HCT116 (cell line): ENCODE data around the gene DOCK4. TPM values are rescaled to one million over a fixed set of nuclear protein-coding genes. Genes with fewer than 3 reads are reported as not detected.

Experiments used
- ATAC-seq: fragments of 200-7000 bp; cut with Tn5 transposase; 2 replicates; pipeline ENCODE4 v1.9.1; 2020; ENCODE audit warnings: mild to moderate bottlenecking, moderate library complexity
- BruUV-seq: library from RNA; stranded (reverse); fragments of 400-500 nt; replicated peaks from 2 replicates; lab custom pipeline; 2021; lab: Mats Ljungman, UMichigan
- CTCF ChIA-PET: fragments of 300-600 bp; sonication (Branson Sonifier 250); formaldehyde crosslinking; loops from one replicate; lab custom pipeline; 2021; ENCODE audit warnings: antibody characterized with exemption; lab: Charles Lee
- POLR2A ChIA-PET: fragments of 300-600, 350-600 bp; sonication (Branson Sonifier 250); formaldehyde crosslinking; loops from one replicate; lab custom pipeline; 2021; ENCODE audit warnings: antibody characterized with exemption; lab: Charles Lee
- RAD21 ChIA-PET, 2 experiments: fragments of 300-600 bp; sonication (Branson Sonifier 250); formaldehyde crosslinking; loops; one replicate each; lab custom pipeline; 2023; ENCODE audit warnings: low total read pairs in 2 of 2; ENCODE audit not compliant: uncharacterized antibody in 2 of 2, unreplicated experiment in 2 of 2, low non-redundant PET in 1 of 2; lab: Charles Lee
- DNase-seq: peaks from one replicate; pipeline ENCODE4 v3.0.0-alpha.2; 2010; ENCODE audit warnings: low read depth, low spot score
- H2AFZ ChIP-seq: fragments of 200-600 bp; shearing (Covaris generic), sonication (generic); 2 replicates; pipeline ENCODE4 v1.6.1; 2017; ENCODE audit warnings: low read depth, mixed run types, mixed read lengths, antibody characterized with exemption, low read length; ENCODE audit not compliant: poor library complexity, severe bottlenecking
- H3K27ac ChIP-seq: 2 replicates; pipeline ENCODE4 v1.5.1; 2012; ENCODE audit warnings: low read depth, low read length
- H3K27me3 ChIP-seq: fragments of 200-600 bp; sonication (generic); 2 replicates; pipeline ENCODE4 v1.6.1; 2016; ENCODE audit warnings: mixed run types, low read length, mixed read lengths; ENCODE audit not compliant: insufficient read depth
- H3K36me3 ChIP-seq, 2 experiments: fragments of 200-500 bp in 1 of 2; fragments of 200-600 bp in 1 of 2; sonication (Bioruptor generic) in 1 of 2; sonication (generic) in 1 of 2; 2 replicates each; pipeline versions ENCODE4 v1.5.1 to v1.6.1; 2014 to 2016; ENCODE audit warnings: low read length in 2 of 2, inconsistent platforms in 1 of 2, mixed read lengths in 1 of 2, mixed run types in 1 of 2; ENCODE audit not compliant: insufficient read depth in 2 of 2, control insufficient read depth in 1 of 2
- H3K4me1 ChIP-seq, 2 experiments: fragments of 200-600 bp in 1 of 2; sonication (generic) in 1 of 2; 2 replicates each; pipeline versions ENCODE4 v1.5.1 to v1.6.1; 2012 to 2017; ENCODE audit warnings: low read length in 2 of 2, inconsistent platforms in 1 of 2, mild to moderate bottlenecking in 1 of 2, mixed read lengths in 1 of 2, mixed run types in 1 of 2, moderate library complexity in 1 of 2; ENCODE audit not compliant: insufficient read depth in 2 of 2, control insufficient read depth in 1 of 2
- H3K4me2 ChIP-seq: fragments of 200-600 bp; sonication (generic); 2 replicates; pipeline ENCODE4 v1.6.1; 2017; ENCODE audit warnings: mixed run types, low read length, mixed read lengths
- H3K4me3 ChIP-seq, 2 experiments: fragments of 200-600 bp in 1 of 2; sonication (generic) in 1 of 2; replicated peaks in 1 of 2; 2 replicates each; pipeline ENCODE4 v1.5.1; 2011 to 2016; ENCODE audit warnings: low read length in 2 of 2, control low read depth in 1 of 2, low read depth in 1 of 2, mild to moderate bottlenecking in 1 of 2, mixed read lengths in 1 of 2, mixed run types in 1 of 2
- H3K79me2 ChIP-seq: fragments of 200-600 bp; sonication (generic); 2 replicates; pipeline ENCODE4 v1.6.1; 2017; ENCODE audit warnings: mild to moderate bottlenecking, mixed run types, low read length, moderate library complexity, mixed read lengths; ENCODE audit not compliant: insufficient read depth
- H3K9ac ChIP-seq: fragments of 200-600 bp; sonication (generic); 2 replicates; pipeline ENCODE4 v1.6.1; 2016; ENCODE audit warnings: low read length, mixed read lengths
- H3K9me2 ChIP-seq: fragments of 200-600 bp; sonication (generic), shearing (Covaris generic); 2 replicates; pipeline ENCODE4 v1.6.1; 2017; ENCODE audit warnings: mixed run types, mild to moderate bottlenecking, moderate library complexity; ENCODE audit not compliant: insufficient read depth
- H3K9me3 ChIP-seq, 2 experiments: fragments of 200-500 bp in 1 of 2; fragments of 200-600 bp in 1 of 2; sonication (Bioruptor generic) in 1 of 2; sonication (generic) in 1 of 2; 2 replicates each; pipeline ENCODE4 v1.6.1; 2014 to 2017; ENCODE audit warnings: low read length in 2 of 2, mixed read lengths in 2 of 2, inconsistent platforms in 1 of 2, low read depth in 1 of 2, mild to moderate bottlenecking in 1 of 2, mixed run types in 1 of 2, moderate library complexity in 1 of 2; ENCODE audit not compliant: control insufficient read depth in 1 of 2, insufficient read depth in 1 of 2
- H4K20me1 ChIP-seq: fragments of 200-600 bp; sonication (generic), shearing (Covaris generic); 2 replicates; pipeline ENCODE4 v1.6.1; 2017; ENCODE audit warnings: mixed run types, mild to moderate bottlenecking, moderate library complexity; ENCODE audit not compliant: insufficient read depth
- ATF3 ChIP-seq: IDR thresholded peaks from 2 replicates; pipeline ENCODE4 v1.6.1; 2012
- CEBPB ChIP-seq: IDR thresholded peaks from 2 replicates; pipeline ENCODE4 v1.6.1; 2012; ENCODE audit warnings: low read depth
- CTCF ChIP-seq, 3 experiments: fragments of 200-600 bp in 1 of 3; sonication (generic) in 1 of 3; IDR thresholded peaks in 2 of 3; conservative IDR thresholded peaks in 1 of 3; 2 replicates each; pipeline ENCODE4 v1.5.1; 2012 to 2017; ENCODE audit warnings: low read depth in 2 of 3, low read length in 2 of 3, antibody characterized with exemption in 1 of 3, borderline replicate concordance in 1 of 3, control low read depth in 1 of 3, mild to moderate bottlenecking in 1 of 3, mixed read lengths in 1 of 3, mixed run types in 1 of 3, moderate library complexity in 1 of 3; ENCODE audit not compliant: insufficient read depth in 1 of 3
- ELF1 ChIP-seq: IDR thresholded peaks from 2 replicates; pipeline ENCODE4 v1.6.1; 2012; ENCODE audit warnings: low read depth, borderline replicate concordance
- EZH2 ChIP-seq: fragments of 200-600 bp; sonication (generic); IDR thresholded peaks from 2 replicates; pipeline ENCODE4 v1.6.1; 2017; ENCODE audit warnings: antibody characterized with exemption, mixed run types
- FOSL1 ChIP-seq: IDR thresholded peaks from 2 replicates; pipeline ENCODE4 v1.6.1; 2012; ENCODE audit warnings: low read depth
- JUND ChIP-seq: IDR thresholded peaks from 2 replicates; pipeline ENCODE4 v1.6.1; 2012
- POLR2A ChIP-seq: IDR thresholded peaks from 2 replicates; pipeline ENCODE4 v1.7.0; 2011; ENCODE audit warnings: borderline replicate concordance; ENCODE audit not compliant: insufficient read depth, insufficient read length; ENCODE audit errors: extremely low read depth
- RAD21 ChIP-seq: IDR thresholded peaks from 2 replicates; pipeline ENCODE4 v1.6.1; 2012; ENCODE audit warnings: low read depth, mild to moderate bottlenecking
- REST ChIP-seq: IDR thresholded peaks from 2 replicates; pipeline ENCODE4 v1.6.1; 2012; ENCODE audit warnings: low read depth
- SIN3A ChIP-seq: IDR thresholded peaks from 2 replicates; pipeline ENCODE4 v1.6.1; 2012; ENCODE audit warnings: low read depth
- SP1 ChIP-seq: IDR thresholded peaks from 2 replicates; pipeline ENCODE4 v1.6.1; 2012; ENCODE audit warnings: low read depth
- SRF ChIP-seq: IDR thresholded peaks from 2 replicates; pipeline ENCODE4 v1.6.1; 2012; ENCODE audit warnings: low read depth
- TCF7L2 ChIP-seq: IDR thresholded peaks from 2 replicates; pipeline ENCODE4 v1.7.0; 2011; ENCODE audit warnings: borderline replicate concordance, inconsistent platforms; ENCODE audit not compliant: insufficient read depth, insufficient read length; ENCODE audit errors: extremely low read depth
- ZBTB33 ChIP-seq: IDR thresholded peaks from 2 replicates; pipeline ENCODE4 v1.6.1; 2011; ENCODE audit warnings: mild to moderate bottlenecking, low read length, moderate library complexity; ENCODE audit not compliant: insufficient replicate concordance; ENCODE audit errors: extremely low read depth
- ZFX ChIP-seq: fragments of 450-650 bp; IDR thresholded peaks from 2 replicates; pipeline ENCODE4 v1.6.1; 2017
- intact Hi-C: fragments of 100-400 bp; cut with micrococcal nuclease; formaldehyde crosslinking; loops from 2 replicates; pipeline ENCODE4 v1.10.0; 2022
- total RNA-seq: library from RNA; stranded (reverse); gene quantifications from one replicate; pipeline ENCODE4 v1.2.1, GENCODE V29; 2021; ENCODE audit not compliant: unreplicated experiment

Gene DOCK4
- total RNA-seq, 1 experiment from 2014 or later, result 2.2 TPM

- Histone ChIP-seq H3K4me2 (no peak overlapping the region), H3K27me3 (no peaks in the 10 kb centered on the region; the same call in 1 of the 2 replicates), H3K27ac (no peak overlapping the region), H3K4me3 (no peak overlapping the region), H4K20me1 (no peaks in the 10 kb centered on the region), H3K79me2 (no peaks in the 10 kb centered on the region), H3K9me2 (no peaks in the 10 kb centered on the region), H2AFZ (no peak overlapping the region), H3K9me3 (no peaks in the 10 kb centered on the region), H3K4me1 (no peaks in the 10 kb centered on the region), H3K9ac (no peak overlapping the region), H3K36me3 (no peaks in the 10 kb centered on the region)
- DNase-seq (no peak), ATAC-seq (no peak)
- RAD21 ChIA-PET, result no interaction called here
- CTCF ChIA-PET, result no interaction called here
- intact Hi-C loops, result no loop called here
- POLR2A ChIA-PET, result no interaction called here
- TF ChIP-seq ZBTB33 (no peak), JUND (no peak), TCF7L2 (no peak), ATF3 (no peak), ZFX (no peak), FOSL1 (no peak), SP1 (no peak), SRF (no peak), REST (no peak), POLR2A (no peak), EZH2 (no peak), RAD21 (no peak), SIN3A (no peak), CEBPB (no peak), ELF1 (no peak), CTCF (IDR thresholded peaks at IDR 0.05 in 2 of 3, conservative IDR thresholded peaks at IDR 0.05 in 1 of 3; ENCODE audit: borderline replicate concordance in 1 of 3, insufficient read depth in 1 of 3, low read depth in 2 of 3, low read length in 2 of 3) (no peak)
- no TSS peak for BruUV-seq
Observed at GRCh38 chr7:112156412-112156811, 49.8 kb downstream of the DOCK4 start.
